OCI-LY1 (cell line): Measurements from ENCODE around the gene CRYAB.

Experiments
- CTCF ChIP-seq: fragments of 200-600 bp; sonication (generic), shearing (Covaris generic); IDR thresholded peaks from 2 replicates; pipeline ENCODE4 v1.5.1; 2017; ENCODE audit warnings: mild to moderate bottlenecking, antibody characterized with exemption, low read length, moderate library complexity, mixed read lengths
- EZH2 ChIP-seq: fragments of 200-600 bp; sonication (generic), shearing (Covaris generic); IDR thresholded peaks from 2 replicates; pipeline ENCODE4 v1.8.0; 2017; ENCODE audit warnings: borderline replicate concordance, mixed run types, mild to moderate bottlenecking, antibody characterized with exemption, low read length, moderate library complexity, mixed read lengths

GRCh38 chr11:111878385-111878848 is 33.2 kb downstream of the CRYAB start:
- TF ChIP-seq CTCF (no peak), EZH2 (no peak)
